ENCODE measurements around the gene KAT2A. TPM values are rescaled to one million over a fixed set of nuclear protein-coding genes. Genes with fewer than 3 reads are reported as not detected.

KAT2A gene
- total RNA-seq, 4 donors from 2014 or later: 36.3 to 107 (median 57.1) TPM

DNA sequence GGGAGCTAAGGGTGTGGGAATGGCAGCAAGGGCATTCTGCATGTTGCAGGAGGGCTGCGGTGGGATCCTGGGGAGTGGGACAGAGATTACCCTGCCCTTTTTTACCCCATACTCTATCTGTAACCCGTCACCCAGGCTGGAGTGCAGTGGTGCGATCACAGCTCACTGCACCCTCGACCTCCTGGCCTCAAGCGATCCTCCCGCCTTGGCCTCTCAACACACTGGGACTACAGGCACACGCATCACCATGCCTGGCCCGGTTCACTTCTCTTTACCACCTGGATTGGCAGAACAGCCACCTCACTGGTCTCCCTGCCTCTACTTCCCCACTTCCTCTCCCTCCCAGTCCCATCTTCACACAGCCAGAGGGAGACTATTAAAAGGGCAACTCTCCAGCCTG lies 32.4 kb downstream of the KAT2A start:
- Histone ChIP-seq H3K36me3 (no peaks in the 10 kb centered on the region), H3K4me3 (no peak overlapping the region), H3K9me3 (no peaks in the 10 kb centered on the region), H3K4me1 (no peaks in the 10 kb centered on the region), H3K27me3 (peaks cover 14% of the 10 kb centered on the region), H3K27ac (no peak overlapping the region)
- no peak for DNase-seq (ENCODE audit: low spot score in 2 of 2)
- TF ChIP-seq, protein P1, sequence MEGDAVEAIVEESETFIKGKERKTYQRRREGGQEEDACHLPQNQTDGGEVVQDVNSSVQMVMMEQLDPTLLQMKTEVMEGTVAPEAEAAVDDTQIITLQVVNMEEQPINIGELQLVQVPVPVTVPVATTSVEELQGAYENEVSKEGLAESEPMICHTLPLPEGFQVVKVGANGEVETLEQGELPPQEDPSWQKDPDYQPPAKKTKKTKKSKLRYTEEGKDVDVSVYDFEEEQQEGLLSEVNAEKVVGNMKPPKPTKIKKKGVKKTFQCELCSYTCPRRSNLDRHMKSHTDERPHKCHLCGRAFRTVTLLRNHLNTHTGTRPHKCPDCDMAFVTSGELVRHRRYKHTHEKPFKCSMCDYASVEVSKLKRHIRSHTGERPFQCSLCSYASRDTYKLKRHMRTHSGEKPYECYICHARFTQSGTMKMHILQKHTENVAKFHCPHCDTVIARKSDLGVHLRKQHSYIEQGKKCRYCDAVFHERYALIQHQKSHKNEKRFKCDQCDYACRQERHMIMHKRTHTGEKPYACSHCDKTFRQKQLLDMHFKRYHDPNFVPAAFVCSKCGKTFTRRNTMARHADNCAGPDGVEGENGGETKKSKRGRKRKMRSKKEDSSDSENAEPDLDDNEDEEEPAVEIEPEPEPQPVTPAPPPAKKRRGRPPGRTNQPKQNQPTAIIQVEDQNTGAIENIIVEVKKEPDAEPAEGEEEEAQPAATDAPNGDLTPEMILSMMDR (IDR thresholded peaks at IDR 0.05): no peak
- TF ChIP-seq POLR2AphosphoS5 (IDR thresholded peaks at IDR 0.05) (no peak), POLR2A (IDR thresholded peaks at IDR 0.05) (no peak), EP300 (IDR thresholded peaks at IDR 0.05) (no peak)
- WGBS: 93% methylated on average over 8 of the region's 8 CpGs

DNA sequence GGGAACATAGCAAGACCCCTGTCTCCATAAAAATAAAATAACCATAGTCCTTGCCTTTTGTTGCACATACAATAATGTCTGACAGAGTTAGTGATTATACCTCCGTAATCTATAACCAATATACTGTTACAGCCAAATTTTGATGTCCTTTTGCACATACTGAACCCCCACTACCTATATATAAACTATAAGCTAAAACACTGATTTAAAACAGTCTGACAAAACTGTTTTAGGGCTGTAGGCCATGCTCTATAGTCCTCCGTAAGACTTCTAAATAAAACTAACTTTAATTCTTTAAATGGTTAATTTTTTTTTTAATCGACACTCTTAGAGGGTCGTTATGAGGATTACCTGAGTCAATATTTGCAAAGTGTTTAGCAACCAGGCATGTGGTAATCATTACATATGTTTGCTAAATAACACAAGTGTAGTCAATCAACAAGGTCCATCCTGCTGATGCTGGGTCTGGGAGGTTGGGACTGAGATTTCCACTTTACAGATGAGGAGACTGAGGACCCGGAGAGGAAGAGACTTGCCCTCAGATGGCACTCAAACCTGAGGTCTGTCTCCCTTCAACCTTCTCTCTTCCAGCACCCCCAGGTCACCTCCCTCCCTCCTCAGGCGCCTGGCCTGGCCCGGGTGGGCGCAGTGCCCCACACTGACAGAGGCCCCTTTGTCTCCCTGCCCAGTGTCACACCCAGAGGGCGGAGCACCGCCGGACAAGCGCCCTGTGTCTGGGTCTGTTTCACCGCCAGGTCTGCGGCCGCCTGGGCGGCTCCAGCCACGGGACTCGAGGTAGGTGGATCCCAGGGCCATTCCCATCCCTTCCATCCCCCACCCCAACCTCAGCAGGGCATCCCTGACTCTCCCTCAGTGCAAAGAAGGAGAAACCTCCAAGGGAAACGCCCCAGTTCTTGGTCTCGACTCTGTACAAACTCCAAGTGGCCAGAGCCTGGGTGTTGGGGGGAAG lies 33.1 kb downstream of the KAT2A start:
- no peak for DNase-seq (ENCODE audit: low spot score in 2 of 2)
- H3K36me3 ChIP-seq: no peaks in the 10 kb centered on the region
- no peak for TF ChIP-seq EP300 (IDR thresholded peaks at IDR 0.05)
- no peak for TF ChIP-seq POLR2A (IDR thresholded peaks at IDR 0.05)
- TF ChIP-seq POLR2AphosphoS5 (IDR thresholded peaks at IDR 0.05): no peak
- TF ChIP-seq, protein P1 (IDR thresholded peaks at IDR 0.05): no peak
- no peaks in the 10 kb centered on the region for H3K4me1 ChIP-seq
- WGBS: 56% methylated on average over 17 of the region's 20 CpGs
- H3K9me3 ChIP-seq: no peaks in the 10 kb centered on the region
- H3K4me3 ChIP-seq: no peak overlapping the region
- H3K27me3 ChIP-seq: peaks cover 14% of the 10 kb centered on the region
- H3K27ac ChIP-seq: no peak overlapping the region

DNA sequence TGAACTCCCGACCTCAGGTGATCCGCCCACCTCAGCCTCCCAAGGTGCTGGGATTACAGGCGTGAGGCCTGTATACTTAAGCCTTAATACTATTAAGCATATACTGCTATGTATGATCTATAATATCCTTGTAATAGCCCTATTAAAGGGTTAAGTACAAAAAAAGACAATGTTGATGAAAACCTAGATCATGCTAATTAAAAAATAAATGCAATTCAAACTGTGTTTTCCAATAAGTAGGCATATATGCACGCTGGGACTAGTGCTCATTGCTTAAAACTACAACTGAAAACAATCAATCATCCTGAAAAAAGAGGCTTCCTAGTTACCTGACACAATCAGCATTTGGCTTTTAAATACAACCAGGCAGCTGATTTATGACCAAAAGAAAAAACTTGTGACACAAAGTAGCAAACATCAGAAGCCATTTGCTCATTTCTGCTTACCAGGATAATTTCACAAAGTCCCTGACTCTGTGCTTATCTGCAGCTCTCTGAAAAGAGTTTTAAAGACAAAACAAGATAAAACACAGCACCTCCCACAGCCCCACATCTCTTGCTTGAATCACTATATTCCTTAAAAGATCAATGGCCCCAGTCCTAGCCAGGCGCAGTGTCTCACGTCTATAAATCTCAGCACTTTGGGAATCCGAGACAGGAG lies 34.0 kb downstream of the KAT2A start:
- TF ChIP-seq, protein P1 (IDR thresholded peaks at IDR 0.05): no peak
- TF ChIP-seq EP300 (IDR thresholded peaks at IDR 0.05): no peak
- TF ChIP-seq POLR2A (IDR thresholded peaks at IDR 0.05): no peak
- TF ChIP-seq POLR2AphosphoS5 (IDR thresholded peaks at IDR 0.05): no peak
- 69% methylated on average over 7 of the region's 7 CpGs for WGBS
- peaks cover 14% of the 10 kb centered on the region for H3K27me3 ChIP-seq
- H3K4me3 ChIP-seq: no peak overlapping the region
- no peaks in the 10 kb centered on the region for H3K36me3 ChIP-seq
- H3K27ac ChIP-seq: no peak overlapping the region
- DNase-seq (ENCODE audit: low spot score in 2 of 2): no peak
- no peaks in the 10 kb centered on the region for H3K4me1 ChIP-seq
- H3K9me3 ChIP-seq: no peaks in the 10 kb centered on the region

DNA sequence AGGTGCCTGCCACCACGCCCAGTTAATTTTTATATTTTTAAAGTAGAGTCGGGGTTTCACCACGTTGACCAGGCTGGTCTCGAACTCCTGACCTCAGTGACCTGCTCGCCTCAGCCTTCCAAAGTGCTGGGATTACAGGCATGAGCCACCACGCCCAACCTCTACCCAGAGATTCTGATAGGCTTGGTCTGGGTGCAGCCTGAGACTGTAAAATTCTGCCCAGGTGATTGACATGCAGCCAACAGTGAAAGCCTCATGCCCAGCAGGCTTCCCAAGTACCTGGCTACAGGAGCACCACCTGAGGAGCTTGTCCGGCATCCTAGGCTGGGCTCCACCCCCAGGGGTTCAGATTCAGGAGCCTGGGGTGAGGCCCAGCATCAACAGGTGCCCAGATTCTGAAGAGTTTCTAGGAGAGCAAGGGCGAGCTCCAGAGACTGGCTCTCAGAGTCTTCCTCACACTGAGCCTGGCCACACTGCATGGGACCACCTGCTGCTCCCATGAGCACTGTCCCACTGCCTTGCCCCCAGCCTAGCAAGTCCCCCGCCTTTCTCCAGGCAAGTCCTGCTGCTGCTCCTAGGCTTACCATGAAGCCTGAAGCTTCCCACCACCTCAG lies 39.5 kb downstream of the KAT2A start:
- H3K36me3 ChIP-seq: no peaks in the 10 kb centered on the region
- H3K9me3 ChIP-seq: no peaks in the 10 kb centered on the region
- no peaks in the 10 kb centered on the region for H3K27me3 ChIP-seq
- WGBS: 69% methylated on average over 9 of the region's 9 CpGs
- DNase-seq (ENCODE audit: low spot score in 2 of 2): no peak
- H3K27ac ChIP-seq: no peak overlapping the region
- no peaks in the 10 kb centered on the region for H3K4me1 ChIP-seq
- no peak for TF ChIP-seq EP300 (IDR thresholded peaks at IDR 0.05)
- H3K4me3 ChIP-seq: no peak overlapping the region

DNA sequence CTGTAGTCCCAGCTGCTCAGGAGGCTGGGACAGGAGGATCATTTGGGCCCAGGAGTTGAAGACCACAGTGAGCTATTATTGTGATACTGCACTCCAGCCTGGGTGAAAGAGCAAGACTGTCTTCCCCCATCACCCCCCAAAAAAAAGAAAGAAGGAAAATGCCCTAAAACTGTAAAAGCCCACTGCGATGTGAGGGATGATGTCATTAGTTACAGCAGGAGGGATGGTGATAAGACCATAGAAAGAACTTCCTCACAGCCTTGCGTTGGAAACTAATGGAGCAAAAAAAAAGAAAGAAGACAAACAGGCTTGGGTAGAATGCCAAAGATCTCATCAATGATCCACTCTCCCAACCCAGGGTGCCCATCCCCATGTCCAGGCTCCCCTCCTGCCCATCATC lies 41.6 kb downstream of the KAT2A start:
- Histone ChIP-seq H3K4me3 (no peak overlapping the region), H3K9me3 (no peaks in the 10 kb centered on the region), H3K27me3 (no peaks in the 10 kb centered on the region), H3K4me1 (no peaks in the 10 kb centered on the region), H3K27ac (no peak overlapping the region), H3K36me3 (no peaks in the 10 kb centered on the region)
- no peak for DNase-seq (ENCODE audit: low spot score in 2 of 2)
- WGBS: 81% methylated on average over 2 of the region's 2 CpGs
- TF ChIP-seq POLR2A (IDR thresholded peaks at IDR 0.05) (no peak), EP300 (IDR thresholded peaks at IDR 0.05) (no peak), POLR2AphosphoS5 (IDR thresholded peaks at IDR 0.05) (no peak)
- TF ChIP-seq, protein P1 (IDR thresholded peaks at IDR 0.05): no peak
